ENCODE measurements around the gene SH3GL2. TPM values are rescaled to one million over a fixed set of nuclear protein-coding genes. Genes with fewer than 3 reads are reported as not detected.

SH3GL2 gene
- total and polyA plus RNA-seq, 9 of the 15 experiments (the other 6 are each of a cell fraction or from before 2014, with no cell fraction given), result not detected

GRCh38 chr9:17735859-17736258 lies 157.0 kb downstream of the SH3GL2 start:
- no peak overlapping the region for H3K4me3 ChIP-seq
- H3K9me1 ChIP-seq (ENCODE audit: control insufficient read depth, insufficient read depth, low read length), result no peaks in the 10 kb centered on the region
- no peak overlapping the region for H3K4me2 ChIP-seq (ENCODE audit: insufficient read depth, low read length)
- no peaks in the 10 kb centered on the region for H3K79me2 ChIP-seq (ENCODE audit: control insufficient read depth, insufficient read depth, low read length)
- CTCF ChIA-PET (ENCODE audit: low intra/inter-chr PET ratio), result no interaction called here
- in situ Hi-C loops (cut with MboI) (no loop called here), intact Hi-C loops (cut with micrococcal nuclease) (no loop called here)
- no peak overlapping the region for H3K27ac ChIP-seq (ENCODE audit: extremely low read depth, low read depth, low read length)
- no peaks in the 10 kb centered on the region for H3K4me1 ChIP-seq (replicated peaks in 1 of 2; ENCODE audit: control insufficient read depth in 2 of 2, insufficient read depth in 2 of 2, low read length in 2 of 2)
- POLR2A ChIA-PET, result no interaction called here
- H3K27me3 ChIP-seq (ENCODE audit: control insufficient read depth in 2 of 2, insufficient read depth in 2 of 2, low read length in 2 of 2), result no peaks in the 10 kb centered on the region
- WGBS (ENCODE audit: insufficient coverage, low coverage, missing lambda C conversion rate), result 0% methylated on average over 1 of the region's 3 CpGs
- no peak overlapping the region for H2AFZ ChIP-seq (ENCODE audit: low read depth, low read length)
- H4K20me1 ChIP-seq (replicated peaks; ENCODE audit: control insufficient read depth, insufficient read depth, low read length), result no peaks in the 10 kb centered on the region
- H3K9ac ChIP-seq (ENCODE audit: insufficient read depth in 1 of 2, low read depth in 2 of 2, low read length in 2 of 2), result no peak overlapping the region
- H3K9me3 ChIP-seq (replicated peaks; ENCODE audit: control insufficient read depth, insufficient read depth, low read depth, low read length), result no peaks in the 10 kb centered on the region
- H3K36me3 ChIP-seq (ENCODE audit: control insufficient read depth, insufficient read depth, low read length), result no peaks in the 10 kb centered on the region
- no peak for DNase-seq (ENCODE audit: extremely low read depth in 1 of 4, low spot score in 3 of 4)
- no peak for FAIRE-seq
- BruUV-seq (replicated peaks), result no TSS peak
- ATAC-seq, result no peak
- TF ChIP-seq, protein P1, sequence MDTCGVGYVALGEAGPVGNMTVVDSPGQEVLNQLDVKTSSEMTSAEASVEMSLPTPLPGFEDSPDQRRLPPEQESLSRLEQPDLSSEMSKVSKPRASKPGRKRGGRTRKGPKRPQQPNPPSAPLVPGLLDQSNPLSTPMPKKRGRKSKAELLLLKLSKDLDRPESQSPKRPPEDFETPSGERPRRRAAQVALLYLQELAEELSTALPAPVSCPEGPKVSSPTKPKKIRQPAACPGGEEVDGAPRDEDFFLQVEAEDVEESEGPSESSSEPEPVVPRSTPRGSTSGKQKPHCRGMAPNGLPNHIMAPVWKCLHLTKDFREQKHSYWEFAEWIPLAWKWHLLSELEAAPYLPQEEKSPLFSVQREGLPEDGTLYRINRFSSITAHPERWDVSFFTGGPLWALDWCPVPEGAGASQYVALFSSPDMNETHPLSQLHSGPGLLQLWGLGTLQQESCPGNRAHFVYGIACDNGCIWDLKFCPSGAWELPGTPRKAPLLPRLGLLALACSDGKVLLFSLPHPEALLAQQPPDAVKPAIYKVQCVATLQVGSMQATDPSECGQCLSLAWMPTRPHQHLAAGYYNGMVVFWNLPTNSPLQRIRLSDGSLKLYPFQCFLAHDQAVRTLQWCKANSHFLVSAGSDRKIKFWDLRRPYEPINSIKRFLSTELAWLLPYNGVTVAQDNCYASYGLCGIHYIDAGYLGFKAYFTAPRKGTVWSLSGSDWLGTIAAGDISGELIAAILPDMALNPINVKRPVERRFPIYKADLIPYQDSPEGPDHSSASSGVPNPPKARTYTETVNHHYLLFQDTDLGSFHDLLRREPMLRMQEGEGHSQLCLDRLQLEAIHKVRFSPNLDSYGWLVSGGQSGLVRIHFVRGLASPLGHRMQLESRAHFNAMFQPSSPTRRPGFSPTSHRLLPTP (IDR thresholded peaks at IDR 0.05; ENCODE audit: borderline replicate concordance, extremely low read depth, insufficient read length), result no peak
- TF ChIP-seq ZNF431 (CRISPR knock-in tag; IDR thresholded peaks at IDR 0.05), result no peak
- TF ChIP-seq SRSF7 (optimal IDR thresholded peaks at IDR 0.05; ENCODE audit: low read depth, low read length), result no peak
- TF ChIP-seq NCOA1 (IDR thresholded peaks at IDR 0.05; ENCODE audit: low read depth), result no peak
- TF ChIP-seq NFE2 (IDR thresholded peaks at IDR 0.05; ENCODE audit: low read depth), result no peak
- TF ChIP-seq FOXK1 (CRISPR knock-in tag; IDR thresholded peaks at IDR 0.05; ENCODE audit: borderline replicate concordance), result no peak
- TF ChIP-seq SMC3 (conservative IDR thresholded peaks at IDR 0.05; ENCODE audit: insufficient read depth, low read depth, low read length), result no peak
- TF ChIP-seq, protein P2, sequence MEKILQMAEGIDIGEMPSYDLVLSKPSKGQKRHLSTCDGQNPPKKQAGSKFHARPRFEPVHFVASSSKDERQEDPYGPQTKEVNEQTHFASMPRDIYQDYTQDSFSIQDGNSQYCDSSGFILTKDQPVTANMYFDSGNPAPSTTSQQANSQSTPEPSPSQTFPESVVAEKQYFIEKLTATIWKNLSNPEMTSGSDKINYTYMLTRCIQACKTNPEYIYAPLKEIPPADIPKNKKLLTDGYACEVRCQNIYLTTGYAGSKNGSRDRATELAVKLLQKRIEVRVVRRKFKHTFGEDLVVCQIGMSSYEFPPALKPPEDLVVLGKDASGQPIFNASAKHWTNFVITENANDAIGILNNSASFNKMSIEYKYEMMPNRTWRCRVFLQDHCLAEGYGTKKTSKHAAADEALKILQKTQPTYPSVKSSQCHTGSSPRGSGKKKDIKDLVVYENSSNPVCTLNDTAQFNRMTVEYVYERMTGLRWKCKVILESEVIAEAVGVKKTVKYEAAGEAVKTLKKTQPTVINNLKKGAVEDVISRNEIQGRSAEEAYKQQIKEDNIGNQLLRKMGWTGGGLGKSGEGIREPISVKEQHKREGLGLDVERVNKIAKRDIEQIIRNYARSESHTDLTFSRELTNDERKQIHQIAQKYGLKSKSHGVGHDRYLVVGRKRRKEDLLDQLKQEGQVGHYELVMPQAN (IDR thresholded peaks at IDR 0.05; ENCODE audit: borderline replicate concordance), result no peak
- TF ChIP-seq ZFX (CRISPR knock-in tag; IDR thresholded peaks at IDR 0.05), result no peak
- TF ChIP-seq ZNF766 (CRISPR knock-in tag; conservative IDR thresholded peaks at IDR 0.05), result no peak
- TF ChIP-seq, protein P3, sequence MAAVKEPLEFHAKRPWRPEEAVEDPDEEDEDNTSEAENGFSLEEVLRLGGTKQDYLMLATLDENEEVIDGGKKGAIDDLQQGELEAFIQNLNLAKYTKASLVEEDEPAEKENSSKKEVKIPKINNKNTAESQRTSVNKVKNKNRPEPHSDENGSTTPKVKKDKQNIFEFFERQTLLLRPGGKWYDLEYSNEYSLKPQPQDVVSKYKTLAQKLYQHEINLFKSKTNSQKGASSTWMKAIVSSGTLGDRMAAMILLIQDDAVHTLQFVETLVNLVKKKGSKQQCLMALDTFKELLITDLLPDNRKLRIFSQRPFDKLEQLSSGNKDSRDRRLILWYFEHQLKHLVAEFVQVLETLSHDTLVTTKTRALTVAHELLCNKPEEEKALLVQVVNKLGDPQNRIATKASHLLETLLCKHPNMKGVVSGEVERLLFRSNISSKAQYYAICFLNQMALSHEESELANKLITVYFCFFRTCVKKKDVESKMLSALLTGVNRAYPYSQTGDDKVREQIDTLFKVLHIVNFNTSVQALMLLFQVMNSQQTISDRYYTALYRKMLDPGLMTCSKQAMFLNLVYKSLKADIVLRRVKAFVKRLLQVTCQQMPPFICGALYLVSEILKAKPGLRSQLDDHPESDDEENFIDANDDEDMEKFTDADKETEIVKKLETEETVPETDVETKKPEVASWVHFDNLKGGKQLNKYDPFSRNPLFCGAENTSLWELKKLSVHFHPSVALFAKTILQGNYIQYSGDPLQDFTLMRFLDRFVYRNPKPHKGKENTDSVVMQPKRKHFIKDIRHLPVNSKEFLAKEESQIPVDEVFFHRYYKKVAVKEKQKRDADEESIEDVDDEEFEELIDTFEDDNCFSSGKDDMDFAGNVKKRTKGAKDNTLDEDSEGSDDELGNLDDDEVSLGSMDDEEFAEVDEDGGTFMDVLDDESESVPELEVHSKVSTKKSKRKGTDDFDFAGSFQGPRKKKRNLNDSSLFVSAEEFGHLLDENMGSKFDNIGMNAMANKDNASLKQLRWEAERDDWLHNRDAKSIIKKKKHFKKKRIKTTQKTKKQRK (IDR thresholded peaks at IDR 0.05; ENCODE audit: borderline replicate concordance, low read depth, low read length), result no peak
- TF ChIP-seq ZC3H11A (IDR thresholded peaks at IDR 0.05; ENCODE audit: low read depth, low read length), result no peak
